NB4 (cell line): ENCODE data around the gene ZBTB9.

Experiments used
- CTCF ChIP-seq: IDR thresholded peaks from one replicate; pipeline ENCODE4 v1.5.1; 2012; ENCODE audit warnings: low read depth, low read length
- POLR2A ChIP-seq: IDR thresholded peaks from 2 replicates; pipeline ENCODE4 v1.6.1; 2011; ENCODE audit warnings: mild to moderate bottlenecking; ENCODE audit not compliant: insufficient read length; ENCODE audit errors: extremely low read depth

DNA sequence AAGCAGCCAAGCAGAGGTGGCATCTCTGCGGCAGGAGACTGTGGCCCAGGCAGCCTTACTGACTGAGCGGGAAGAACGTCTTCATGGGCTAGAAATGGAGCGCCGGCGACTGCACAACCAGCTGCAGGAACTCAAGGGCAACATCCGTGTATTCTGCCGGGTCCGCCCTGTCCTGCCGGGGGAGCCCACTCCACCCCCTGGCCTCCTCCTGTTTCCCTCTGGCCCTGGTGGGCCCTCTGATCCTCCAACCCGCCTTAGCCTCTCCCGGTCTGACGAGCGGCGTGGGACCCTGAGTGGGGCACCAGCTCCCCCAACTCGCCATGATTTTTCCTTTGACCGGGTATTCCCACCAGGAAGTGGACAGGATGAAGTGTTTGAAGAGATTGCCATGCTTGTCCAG is 49.5 kb upstream of the ZBTB9 start:
- TF ChIP-seq CTCF (no peak), POLR2A (no peak)
